Mesothelial cell of epicardium (in vitro differentiated cells): ENCODE results near the gene MAGEA8. TPM values are rescaled to one million over a fixed set of nuclear protein-coding genes. Genes with fewer than 3 reads are reported as not detected.
"Not testable (repeated sequence)": the region's sequence is repeated elsewhere in the genome, so short reads cannot be mapped to it uniquely, and the experiment has no call there.

Source experiments
- DNase-seq, 2 experiments: peaks; one replicate each; pipeline ENCODE4 v3.0.0; 2021; ENCODE audit warnings: low spot score in 2 of 2; ENCODE audit not compliant: unreplicated experiment in 2 of 2
- H3K27ac Mint-ChIP-seq: 2 replicates; pipeline ENCODE4 v1.8.0; 2021; ENCODE audit warnings: mixed read lengths
- H3K27me3 Mint-ChIP-seq: 2 replicates; pipeline ENCODE4 v1.8.0; 2021; ENCODE audit warnings: low read depth, mixed read lengths
- H3K36me3 Mint-ChIP-seq: 2 replicates; pipeline ENCODE4 v1.8.0; 2021; ENCODE audit warnings: mixed read lengths
- H3K4me1 Mint-ChIP-seq: 2 replicates; pipeline ENCODE4 v1.8.0; 2021; ENCODE audit warnings: mixed read lengths
- H3K4me3 Mint-ChIP-seq: 2 replicates; pipeline ENCODE4 v1.8.0; 2021; ENCODE audit warnings: mild to moderate bottlenecking, moderate library complexity, mixed read lengths
- H3K9me3 Mint-ChIP-seq: 2 replicates; pipeline ENCODE4 v1.8.0; 2021; ENCODE audit warnings: mixed read lengths
- total RNA-seq: library from RNA; stranded (reverse); gene quantifications from 3 replicates; pipeline ENCODE4 v1.2.1, GENCODE V29; 2021
- TF ChIP-seq, protein P1 (sequence below): fragments of 200-600 bp; sonication (generic); IDR thresholded peaks from one replicate; pipeline ENCODE4 v1.5.0; 2021; ENCODE audit warnings: antibody characterized with exemption; ENCODE audit not compliant: unreplicated experiment

MAGEA8 gene
- total RNA-seq, 1 donor from 2014 or later = not detected

DNA sequence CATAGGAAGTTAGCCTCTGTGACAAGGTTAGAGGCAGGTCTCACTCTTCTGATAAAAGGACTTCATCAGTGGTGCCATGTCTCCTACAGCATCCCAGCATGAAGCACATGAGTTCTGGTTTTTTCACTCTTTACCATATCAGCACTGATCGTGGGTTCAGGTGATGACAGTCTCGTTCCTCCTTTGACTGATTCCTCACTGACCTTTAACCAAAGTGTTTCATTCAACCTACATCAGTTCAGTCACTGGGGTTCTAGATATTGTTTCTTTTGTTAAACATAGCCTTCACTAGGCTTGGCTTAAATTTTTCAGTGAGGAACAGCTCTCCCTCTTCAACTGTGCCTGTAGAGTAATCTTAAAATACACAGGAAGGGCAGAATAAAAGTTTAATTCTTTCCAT, 9.6 kb upstream of the MAGEA8 start:
- Mint-ChIP-seq H3K9me3 (peaks cover 45% of the 10 kb centered on the region), H3K27me3 (no peaks in the 10 kb centered on the region), H3K4me3 (no peak overlapping the region), H3K4me1 (no peaks in the 10 kb centered on the region), H3K27ac (no peak overlapping the region), H3K36me3 (no peaks in the 10 kb centered on the region)
- no peak for DNase-seq
- TF ChIP-seq, protein P1, sequence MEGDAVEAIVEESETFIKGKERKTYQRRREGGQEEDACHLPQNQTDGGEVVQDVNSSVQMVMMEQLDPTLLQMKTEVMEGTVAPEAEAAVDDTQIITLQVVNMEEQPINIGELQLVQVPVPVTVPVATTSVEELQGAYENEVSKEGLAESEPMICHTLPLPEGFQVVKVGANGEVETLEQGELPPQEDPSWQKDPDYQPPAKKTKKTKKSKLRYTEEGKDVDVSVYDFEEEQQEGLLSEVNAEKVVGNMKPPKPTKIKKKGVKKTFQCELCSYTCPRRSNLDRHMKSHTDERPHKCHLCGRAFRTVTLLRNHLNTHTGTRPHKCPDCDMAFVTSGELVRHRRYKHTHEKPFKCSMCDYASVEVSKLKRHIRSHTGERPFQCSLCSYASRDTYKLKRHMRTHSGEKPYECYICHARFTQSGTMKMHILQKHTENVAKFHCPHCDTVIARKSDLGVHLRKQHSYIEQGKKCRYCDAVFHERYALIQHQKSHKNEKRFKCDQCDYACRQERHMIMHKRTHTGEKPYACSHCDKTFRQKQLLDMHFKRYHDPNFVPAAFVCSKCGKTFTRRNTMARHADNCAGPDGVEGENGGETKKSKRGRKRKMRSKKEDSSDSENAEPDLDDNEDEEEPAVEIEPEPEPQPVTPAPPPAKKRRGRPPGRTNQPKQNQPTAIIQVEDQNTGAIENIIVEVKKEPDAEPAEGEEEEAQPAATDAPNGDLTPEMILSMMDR = no peak

DNA sequence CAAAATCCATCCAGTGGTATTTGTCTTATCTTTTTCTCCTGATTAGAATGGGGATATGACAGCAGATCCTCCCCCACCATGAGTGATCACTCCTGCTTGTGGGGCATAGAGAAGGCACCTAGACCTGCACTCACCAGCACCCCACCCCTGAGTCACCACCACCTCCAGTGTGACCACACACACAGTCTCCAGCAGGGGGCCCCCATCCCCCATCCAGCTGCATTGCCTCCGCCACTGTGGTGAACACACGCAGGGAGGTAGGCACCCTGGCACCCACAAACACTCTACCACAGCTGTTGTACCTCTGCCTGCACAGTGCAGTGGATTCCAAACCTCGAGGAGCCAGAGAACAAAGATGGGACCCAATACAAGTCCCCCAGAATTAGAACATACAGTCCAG, 9.0 kb upstream of the MAGEA8 start:
- Mint-ChIP-seq H3K27me3 (no peaks in the 10 kb centered on the region), H3K9me3 (peaks cover 46% of the 10 kb centered on the region), H3K4me3 (no peak overlapping the region), H3K36me3 (no peaks in the 10 kb centered on the region), H3K27ac (no peak overlapping the region), H3K4me1 (no peaks in the 10 kb centered on the region)
- DNase-seq = no peak
- TF ChIP-seq, protein P1 = no peak

DNA sequence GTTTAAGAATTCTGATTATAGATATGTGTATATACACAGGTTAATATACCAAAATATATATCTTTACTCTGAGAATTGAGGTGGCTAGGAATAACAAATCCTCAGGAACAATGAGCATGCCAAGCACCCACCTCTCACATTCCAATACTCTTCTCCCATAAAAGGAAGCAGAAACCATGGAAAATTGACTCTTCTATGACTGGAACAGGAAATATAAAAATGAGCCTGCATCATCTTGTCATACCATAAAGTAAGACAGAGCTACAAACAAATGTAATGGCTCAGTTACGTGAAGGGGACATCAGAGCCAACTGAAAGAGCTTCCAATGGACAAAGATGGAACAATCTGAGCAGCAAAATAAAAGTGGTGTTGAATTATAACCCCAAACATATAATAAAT, 3.8 kb upstream of the MAGEA8 start:
- TF ChIP-seq, protein P1 = no peak
- H3K4me3 Mint-ChIP-seq = no peak overlapping the region
- peaks cover 3% of the 10 kb centered on the region for H3K4me1 Mint-ChIP-seq
- H3K36me3 Mint-ChIP-seq = no peaks in the 10 kb centered on the region
- no peak overlapping the region for H3K27ac Mint-ChIP-seq
- H3K27me3 Mint-ChIP-seq = no peaks in the 10 kb centered on the region
- peaks cover 32% of the 10 kb centered on the region for H3K9me3 Mint-ChIP-seq
- DNase-seq = no peak

GRCh38 chrX:149877636-149878035, 3.3 kb upstream of the MAGEA8 start:
- TF ChIP-seq, protein P1 = no peak
- DNase-seq = no peak
- Mint-ChIP-seq H3K27ac (no peak overlapping the region), H3K9me3 (peaks cover 31% of the 10 kb centered on the region), H3K36me3 (no peaks in the 10 kb centered on the region), H3K27me3 (no peaks in the 10 kb centered on the region), H3K4me3 (no peak overlapping the region), H3K4me1 (peaks cover 3% of the 10 kb centered on the region)

DNA sequence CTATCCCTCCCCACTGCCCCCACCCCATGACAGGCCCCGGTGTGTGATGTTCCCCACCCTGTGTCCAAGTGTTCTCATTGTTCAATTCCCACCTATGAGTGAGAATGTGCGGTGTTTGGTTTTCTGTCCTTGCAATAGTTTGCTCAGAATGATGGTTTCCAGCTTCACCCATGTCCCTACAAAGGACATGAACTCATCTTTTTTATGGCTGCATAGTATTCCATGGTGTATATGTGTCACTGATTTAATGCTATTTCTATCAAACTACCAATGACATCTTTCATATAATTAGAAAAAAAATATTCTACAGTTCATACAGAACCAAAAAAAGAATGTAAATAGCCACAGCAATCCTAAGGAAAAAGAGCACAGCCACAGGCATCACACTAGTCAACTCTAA, 9.8 kb downstream of the MAGEA8 start:
- not testable (repeated sequence) for H3K4me1 Mint-ChIP-seq, H3K4me3 Mint-ChIP-seq, DNase-seq, H3K36me3 Mint-ChIP-seq, H3K27me3 Mint-ChIP-seq, H3K27ac Mint-ChIP-seq
- H3K9me3 Mint-ChIP-seq = peaks cover 18% of the 10 kb centered on the region

DNA sequence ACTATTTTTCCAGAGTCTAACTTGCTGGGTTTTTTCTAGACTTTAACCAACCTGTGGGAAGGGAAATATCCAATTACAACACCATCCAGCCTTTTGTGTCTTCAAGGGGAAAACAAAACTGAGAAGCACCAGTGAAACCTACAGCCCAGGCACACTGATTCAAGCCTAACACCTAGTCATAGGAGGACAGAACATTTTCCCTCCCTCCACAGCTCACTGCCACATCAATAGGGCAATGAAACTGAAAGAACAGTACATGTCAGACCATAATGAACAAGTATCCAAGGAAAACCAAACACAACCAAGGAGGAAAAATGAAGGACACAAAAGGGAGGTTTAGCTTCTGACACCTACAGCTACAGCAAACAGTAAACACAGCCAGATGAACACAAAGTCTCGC, 17.6 kb downstream of the MAGEA8 start:
- no peak overlapping the region for H3K4me3 Mint-ChIP-seq
- no peak overlapping the region for H3K27ac Mint-ChIP-seq
- H3K27me3 Mint-ChIP-seq = no peaks in the 10 kb centered on the region
- H3K4me1 Mint-ChIP-seq = no peaks in the 10 kb centered on the region
- no peaks in the 10 kb centered on the region for H3K36me3 Mint-ChIP-seq
- peaks cover 15% of the 10 kb centered on the region for H3K9me3 Mint-ChIP-seq
- no peak for DNase-seq
- TF ChIP-seq, protein P1 = no peak
